Activated naive CD8-positive, alpha-beta T cell treated with anti-CD3 and anti-CD28 coated beads, Interleukin-2, amount 10 ng/mL, durations not matched to agents 7 days and 5 days (primary cell): ENCODE results near the gene GPR149. TPM values are rescaled to one million over a fixed set of nuclear protein-coding genes. Genes with fewer than 3 reads are reported as not detected.
"Not testable (repeated sequence)": the region's sequence is repeated elsewhere in the genome, so short reads cannot be mapped to it uniquely, and the experiment has no call there.

Experiments
- ATAC-seq: fragments of 150-1000 bp; cut with Tn5 transposase; one replicate; pipeline ENCODE4 v1.10.0; 2021; ENCODE audit warnings: low read depth, moderate library complexity
- POLR2A ChIA-PET: fragments of 350-600 bp; sonication (Branson Sonifier 250); formaldehyde crosslinking; loops from one replicate; lab custom pipeline; 2021; ENCODE audit warnings: antibody characterized with exemption; lab: Charles Lee
- DNase-seq: peaks from one replicate; pipeline ENCODE4 v3.0.0; 2021
- H3K27ac Mint-ChIP-seq: one replicate; pipeline ENCODE4 v1.8.0; 2022; ENCODE audit warnings: mild to moderate bottlenecking, mixed read lengths
- H3K27me3 Mint-ChIP-seq: one replicate; pipeline ENCODE4 v1.8.0; 2022; ENCODE audit warnings: mild to moderate bottlenecking, moderate library complexity, mixed read lengths
- H3K36me3 Mint-ChIP-seq: one replicate; pipeline ENCODE4 v1.8.0; 2021; ENCODE audit warnings: mild to moderate bottlenecking, mixed read lengths
- H3K4me1 Mint-ChIP-seq: one replicate; pipeline ENCODE4 v1.8.0; 2021; ENCODE audit warnings: mixed read lengths
- H3K4me3 Mint-ChIP-seq: one replicate; pipeline ENCODE4 v1.8.0; 2022; ENCODE audit warnings: mild to moderate bottlenecking, moderate library complexity, mixed read lengths
- H3K9me3 Mint-ChIP-seq: one replicate; pipeline ENCODE4 v1.8.0; 2021; ENCODE audit warnings: mixed read lengths
- total RNA-seq, 2 experiments: library from RNA; stranded (reverse); gene quantifications; one replicate each; pipeline ENCODE4 v1.2.3, GENCODE V29; 2021

GPR149 gene
- total RNA-seq = not detected

GRCh38 chr3:154430014-154430413 is at the start of gene GPR149:
Gene GPR149 (minus strand): TSS chr3:154430190. CDS start chr3:154429615, 575 bp downstream.
- Mint-ChIP-seq H3K4me1 (peaks cover 4% of the 10 kb centered on the region), H3K4me3 (no peak within 1 kb of the TSS), H3K36me3 (no peaks in the 10 kb centered on the region), H3K27ac (no peak within 1 kb of the TSS), H3K27me3 (peaks cover 39% of the 10 kb centered on the region), H3K9me3 (no peaks in the 10 kb centered on the region)
- ATAC-seq (no peak), DNase-seq (no peak)
- POLR2A ChIA-PET = no interaction called here

- DNase-seq = no peak
Observed at GRCh38 chr3:154473769-154474168, 43.8 kb upstream of the GPR149 start.

GRCh38 chr3:154469585-154469984 is 39.6 kb upstream of the GPR149 start:
- POLR2A ChIA-PET = no interaction called here
- Mint-ChIP-seq H3K27me3 (no peaks in the 10 kb centered on the region), H3K36me3 (no peaks in the 10 kb centered on the region), H3K27ac (no peak overlapping the region), H3K9me3 (no peaks in the 10 kb centered on the region), H3K4me1 (no peaks in the 10 kb centered on the region), H3K4me3 (no peak overlapping the region)
- no peak for ATAC-seq
- no peak for DNase-seq

More at GRCh38 chr3:154473769-154474168, 43.8 kb upstream of the GPR149 start:
- no peaks in the 10 kb centered on the region for H3K9me3 Mint-ChIP-seq
- POLR2A ChIA-PET = no interaction called here
- H3K4me3 Mint-ChIP-seq = no peak overlapping the region
- no peaks in the 10 kb centered on the region for H3K27me3 Mint-ChIP-seq
- no peak overlapping the region for H3K27ac Mint-ChIP-seq
- H3K4me1 Mint-ChIP-seq = no peaks in the 10 kb centered on the region
- H3K36me3 Mint-ChIP-seq = no peaks in the 10 kb centered on the region
- ATAC-seq = no peak

- no peaks in the 10 kb centered on the region for H3K9me3 Mint-ChIP-seq
- no peak for DNase-seq
- H3K27me3 Mint-ChIP-seq = no peaks in the 10 kb centered on the region
- H3K4me1 Mint-ChIP-seq = no peaks in the 10 kb centered on the region
- H3K4me3 Mint-ChIP-seq = no peak overlapping the region
- POLR2A ChIA-PET = no interaction called here
- no peak overlapping the region for H3K27ac Mint-ChIP-seq
- no peak for ATAC-seq
- no peaks in the 10 kb centered on the region for H3K36me3 Mint-ChIP-seq
Observed at GRCh38 chr3:154464440-154465190, 34.6 kb upstream of the GPR149 start.

- Mint-ChIP-seq H3K9me3 (no peaks in the 10 kb centered on the region), H3K27ac (no peak overlapping the region), H3K4me3 (no peak overlapping the region), H3K27me3 (no peaks in the 10 kb centered on the region), H3K4me1 (no peaks in the 10 kb centered on the region), H3K36me3 (no peaks in the 10 kb centered on the region)
- DNase-seq (no peak), ATAC-seq (no peak)
- POLR2A ChIA-PET = no interaction called here
Observed at GRCh38 chr3:154458560-154458959, 28.6 kb upstream of the GPR149 start.

GRCh38 chr3:154439081-154439480 is 9.1 kb upstream of the GPR149 start:
- H3K4me3 Mint-ChIP-seq, H3K9me3 Mint-ChIP-seq, H3K27ac Mint-ChIP-seq, DNase-seq, ATAC-seq, H3K27me3 Mint-ChIP-seq, H3K4me1 Mint-ChIP-seq, POLR2A ChIA-PET, H3K36me3 Mint-ChIP-seq: not testable (repeated sequence)

GRCh38 chr3:154431043-154431442 is 1.1 kb upstream of the GPR149 start:
- H3K27ac Mint-ChIP-seq = no peak overlapping the region
- DNase-seq = no peak
- peaks cover 36% of the 10 kb centered on the region for H3K27me3 Mint-ChIP-seq
- no peaks in the 10 kb centered on the region for H3K36me3 Mint-ChIP-seq
- peaks cover 4% of the 10 kb centered on the region for H3K4me1 Mint-ChIP-seq
- no peak for ATAC-seq
- POLR2A ChIA-PET = no interaction called here
- no peaks in the 10 kb centered on the region for H3K9me3 Mint-ChIP-seq
- H3K4me3 Mint-ChIP-seq = no peak overlapping the region

- ATAC-seq = no peak
- no peaks in the 10 kb centered on the region for H3K36me3 Mint-ChIP-seq
- H3K9me3 Mint-ChIP-seq = no peaks in the 10 kb centered on the region
- H3K27me3 Mint-ChIP-seq = peaks cover 39% of the 10 kb centered on the region
- POLR2A ChIA-PET = no interaction called here
- H3K27ac Mint-ChIP-seq = no peak overlapping the region
- no peak overlapping the region for H3K4me3 Mint-ChIP-seq
- peaks cover 4% of the 10 kb centered on the region for H3K4me1 Mint-ChIP-seq
- DNase-seq = no peak
Observed at GRCh38 chr3:154428286-154429206, 1.4 kb downstream of the GPR149 start.

- Mint-ChIP-seq H3K4me1 (peaks cover 4% of the 10 kb centered on the region), H3K9me3 (peaks cover 2% of the 10 kb centered on the region), H3K4me3 (no peak overlapping the region), H3K36me3 (no peaks in the 10 kb centered on the region), H3K27ac (no peak overlapping the region), H3K27me3 (peaks cover 39% of the 10 kb centered on the region)
- ATAC-seq (no peak), DNase-seq (no peak)
- POLR2A ChIA-PET = no interaction called here
Observed at GRCh38 chr3:154427685-154428285, 2.2 kb downstream of the GPR149 start.

GRCh38 chr3:154422694-154423093 is 7.3 kb downstream of the GPR149 start:
- DNase-seq (no peak), ATAC-seq (no peak)
- no peak overlapping the region for H3K4me3 Mint-ChIP-seq
- no peak overlapping the region for H3K27ac Mint-ChIP-seq
- no peaks in the 10 kb centered on the region for H3K36me3 Mint-ChIP-seq
- no peaks in the 10 kb centered on the region for H3K4me1 Mint-ChIP-seq
- POLR2A ChIA-PET = no interaction called here
- peaks cover 2% of the 10 kb centered on the region for H3K9me3 Mint-ChIP-seq
- H3K27me3 Mint-ChIP-seq = peaks cover 17% of the 10 kb centered on the region

GRCh38 chr3:154421083-154421482 is 8.9 kb downstream of the GPR149 start:
- H3K27ac Mint-ChIP-seq = no peak overlapping the region
- H3K27me3 Mint-ChIP-seq = peaks cover 3% of the 10 kb centered on the region
- H3K9me3 Mint-ChIP-seq = peaks cover 2% of the 10 kb centered on the region
- H3K36me3 Mint-ChIP-seq = no peaks in the 10 kb centered on the region
- no peaks in the 10 kb centered on the region for H3K4me1 Mint-ChIP-seq
- no peak for ATAC-seq
- POLR2A ChIA-PET = no interaction called here
- no peak for DNase-seq
- no peak overlapping the region for H3K4me3 Mint-ChIP-seq

GRCh38 chr3:154398084-154398967 is 31.7 kb downstream of the GPR149 start:
- Mint-ChIP-seq H3K27ac (no peak overlapping the region), H3K27me3 (peaks cover 4% of the 10 kb centered on the region), H3K4me1 (no peaks in the 10 kb centered on the region), H3K4me3 (no peak overlapping the region), H3K36me3 (no peaks in the 10 kb centered on the region), H3K9me3 (no peaks in the 10 kb centered on the region)
- no peak for ATAC-seq
- POLR2A ChIA-PET = no interaction called here
- no peak for DNase-seq

- Mint-ChIP-seq H3K27me3 (no peaks in the 10 kb centered on the region), H3K36me3 (no peaks in the 10 kb centered on the region), H3K9me3 (no peaks in the 10 kb centered on the region), H3K4me3 (no peak overlapping the region), H3K4me1 (no peaks in the 10 kb centered on the region), H3K27ac (no peak overlapping the region)
- ATAC-seq (no peak), DNase-seq (no peak)
- POLR2A ChIA-PET = no interaction called here
Observed at GRCh38 chr3:154389861-154390260, 40.1 kb downstream of the GPR149 start.
